HG02970 (cell line): ENCODE data around the gene PKD1L1.

Source experiments
- ATAC-seq: cut with Tn5 transposase; IDR thresholded peaks from one replicate; pipeline ENCODE4 v1.9.1; 2021; ENCODE audit warnings: mild to moderate bottlenecking, moderate library complexity, moderate number of reproducible peaks; ENCODE audit not compliant: unreplicated experiment, low FRiP score

The PKD1L1 gene

DNA sequence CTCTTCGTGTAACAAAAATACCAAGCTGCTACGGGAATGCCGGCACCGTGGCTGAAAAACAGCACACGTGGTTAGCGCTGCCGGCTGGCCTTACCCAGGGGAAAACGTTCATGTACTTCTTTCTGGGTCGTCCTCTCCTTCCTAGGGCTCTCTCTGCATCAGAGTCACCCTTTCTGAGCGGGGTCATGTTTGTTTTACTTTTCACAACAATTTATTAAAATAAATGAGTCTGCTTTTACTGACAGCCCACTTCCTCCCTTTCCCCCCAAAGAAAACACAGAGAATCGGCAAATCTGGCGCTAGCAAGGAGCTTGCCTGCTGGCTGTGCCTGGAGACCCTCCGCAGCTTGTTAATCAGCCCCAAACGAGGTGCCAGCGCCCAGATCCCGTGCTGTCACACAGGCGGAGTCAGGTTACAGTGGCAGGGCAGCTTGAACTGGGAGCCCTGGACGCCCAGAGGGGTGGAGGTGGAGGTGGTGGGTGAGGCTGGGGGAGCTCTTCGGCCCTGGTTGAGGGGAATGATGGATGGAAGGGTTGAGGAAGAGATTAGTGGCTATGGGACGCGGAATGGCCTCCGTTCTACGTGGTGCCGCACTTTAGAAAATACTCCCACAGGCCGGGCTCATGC, 204.2 kb downstream of the PKD1L1 start:
- ATAC-seq, result no peak

DNA sequence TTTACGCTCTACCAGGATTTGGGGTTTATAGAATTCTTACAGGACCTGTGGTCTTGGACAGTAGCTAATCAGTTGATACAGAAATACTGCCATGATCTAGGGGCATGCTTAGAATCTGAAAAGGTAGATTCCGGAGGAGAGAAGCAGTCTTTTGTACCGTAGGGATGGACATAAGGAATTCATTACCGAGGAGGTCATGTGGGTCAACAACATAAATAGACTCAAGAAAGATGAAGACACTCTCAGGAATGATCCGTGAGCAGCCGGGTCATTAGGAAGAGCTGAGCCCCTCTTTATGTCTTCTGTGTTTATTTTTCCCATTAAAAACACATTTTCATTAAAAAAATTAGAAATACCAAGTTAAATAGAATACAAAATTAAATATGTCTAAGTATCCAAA, 206.3 kb downstream of the PKD1L1 start:
- no peak for ATAC-seq

DNA sequence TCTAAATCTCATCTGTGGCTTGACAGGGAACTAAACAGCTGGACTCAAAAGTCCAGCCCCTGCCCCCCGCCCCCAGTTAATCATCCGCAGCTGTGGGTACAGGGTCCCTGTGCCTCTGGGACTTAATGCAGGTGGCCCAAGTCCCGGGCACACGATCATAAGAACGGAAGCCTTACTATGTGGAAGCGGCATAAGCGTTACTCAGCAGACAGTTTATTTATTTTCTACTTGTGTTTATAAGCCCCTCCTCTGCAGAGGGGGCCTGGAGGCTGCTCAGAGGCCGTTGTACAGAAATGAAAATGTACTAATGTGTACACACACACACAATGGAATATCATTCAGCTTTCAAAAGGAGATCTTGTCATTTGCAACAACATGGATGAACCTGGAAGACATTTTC, 208.4 kb downstream of the PKD1L1 start:
- no peak for ATAC-seq

DNA sequence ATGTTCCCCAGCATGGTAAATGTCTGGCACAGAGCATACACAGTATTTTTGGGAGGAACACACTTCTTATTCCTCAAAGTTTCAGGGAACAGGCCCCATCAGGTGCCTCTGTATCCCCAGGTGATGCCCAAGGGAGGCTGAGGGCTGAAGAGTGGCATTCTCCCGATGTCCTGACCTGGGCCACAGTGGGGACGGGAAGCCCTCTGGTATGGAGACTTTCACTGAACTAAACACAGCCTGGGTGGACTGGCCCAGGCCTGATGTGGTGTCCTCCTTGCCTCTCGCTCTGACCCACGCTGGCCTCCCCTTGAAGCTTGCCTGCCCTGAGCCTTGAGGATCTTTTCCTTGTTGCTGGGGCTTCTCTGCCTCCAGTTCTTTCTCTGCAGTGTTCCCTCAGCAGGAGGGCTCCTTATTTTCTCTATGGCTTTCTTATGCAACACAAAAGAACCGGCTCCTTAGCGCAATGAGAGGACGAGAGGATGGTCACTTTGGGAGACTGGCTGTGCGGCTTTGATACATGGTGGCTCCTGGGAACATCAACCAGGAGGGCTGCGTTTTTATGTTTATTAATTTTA, 208.9 kb downstream of the PKD1L1 start:
- no peak for ATAC-seq

DNA sequence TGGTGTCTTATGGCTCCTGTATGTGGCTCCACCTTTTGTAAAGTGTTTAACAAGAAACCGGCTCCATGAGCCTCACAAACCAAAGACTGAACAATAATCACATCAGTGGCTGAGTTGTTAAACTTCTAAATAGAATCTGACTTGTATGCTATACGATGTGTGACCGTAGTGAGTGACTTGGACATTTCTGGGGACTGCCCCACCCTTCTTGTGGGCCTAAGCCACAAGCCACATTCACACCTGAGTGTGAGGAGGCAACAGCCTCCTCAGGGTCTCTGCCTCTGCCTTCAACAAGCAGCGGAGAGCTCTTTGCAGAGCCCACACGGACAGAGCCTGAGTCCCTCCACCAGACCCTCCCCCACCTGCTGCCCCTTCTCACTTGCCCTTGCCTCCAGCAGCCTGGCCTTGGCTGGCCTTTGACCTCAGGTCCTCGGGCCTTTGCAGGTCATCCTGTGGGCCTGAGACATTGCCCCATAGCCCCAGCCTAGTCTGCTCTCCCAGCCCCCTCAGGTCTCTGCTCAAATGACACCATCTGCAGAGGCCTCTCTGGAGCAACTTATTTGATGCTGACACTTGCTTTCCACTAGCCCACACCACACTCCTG, 209.6 kb downstream of the PKD1L1 start:
- ATAC-seq, result no peak

DNA sequence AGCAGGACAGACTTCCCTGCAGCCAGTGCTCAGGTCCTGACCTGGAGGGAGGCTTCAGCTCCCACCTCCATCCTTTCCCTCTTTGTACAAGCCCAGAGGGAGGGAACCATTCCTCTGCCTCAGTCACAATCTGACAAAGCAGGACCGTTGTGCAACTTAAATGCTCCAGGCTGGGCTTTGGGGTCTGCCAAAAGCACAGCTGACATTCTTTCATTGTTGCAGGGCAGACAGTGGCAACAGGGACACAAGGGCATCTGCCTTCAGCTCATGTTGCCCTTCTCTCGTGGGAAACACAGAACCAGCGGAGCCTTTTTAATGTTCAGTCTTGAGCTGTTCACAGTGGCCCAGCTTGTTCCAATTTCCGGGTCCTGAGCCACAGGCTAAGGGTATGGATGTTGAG, 210.7 kb downstream of the PKD1L1 start:
- no peak for ATAC-seq

DNA sequence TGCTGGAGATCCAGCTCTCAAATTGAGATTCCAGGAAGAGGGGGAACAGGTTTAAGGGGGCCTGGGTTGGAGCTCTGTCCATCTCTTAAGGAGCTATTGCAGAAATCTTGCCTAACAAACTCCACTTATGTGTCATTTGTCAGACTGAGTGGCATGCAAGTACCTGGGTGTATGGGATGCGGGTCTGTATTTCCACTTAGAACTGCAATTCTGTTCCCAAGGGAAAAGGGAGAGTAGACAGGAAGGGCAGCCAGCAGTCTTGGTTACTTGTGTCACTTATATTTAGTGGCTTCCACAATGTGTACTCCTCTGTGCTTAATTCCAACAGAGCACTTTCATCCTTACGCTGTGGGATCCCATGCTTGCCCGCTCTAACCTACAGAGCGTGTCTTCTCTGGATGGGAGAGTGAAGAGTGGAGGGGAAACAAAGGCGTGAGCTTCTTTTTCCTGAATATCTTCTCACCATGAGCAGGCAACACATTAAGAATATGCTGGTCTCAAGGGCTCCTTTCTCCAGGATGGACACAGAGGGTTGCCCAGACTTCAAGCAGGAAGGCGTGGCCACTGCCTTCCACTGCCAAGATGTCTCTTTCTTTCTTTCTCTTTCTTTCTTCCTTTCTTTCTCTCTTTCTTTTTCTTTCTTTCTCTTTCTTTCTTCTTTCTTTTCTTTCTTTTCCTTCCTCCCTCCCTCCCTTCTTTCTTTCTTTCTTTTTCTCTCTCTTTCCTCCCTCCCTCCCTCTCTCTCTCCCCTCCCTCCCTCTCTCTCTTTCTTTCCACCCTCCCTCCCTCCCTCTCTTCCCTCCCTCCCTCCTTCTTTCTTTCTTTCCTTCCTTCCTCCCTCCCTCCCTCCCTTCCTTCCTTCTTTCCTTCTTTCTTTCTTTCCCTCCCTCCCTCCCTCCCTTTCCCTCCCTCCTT, 212.6 kb downstream of the PKD1L1 start:
- no peak for ATAC-seq

DNA sequence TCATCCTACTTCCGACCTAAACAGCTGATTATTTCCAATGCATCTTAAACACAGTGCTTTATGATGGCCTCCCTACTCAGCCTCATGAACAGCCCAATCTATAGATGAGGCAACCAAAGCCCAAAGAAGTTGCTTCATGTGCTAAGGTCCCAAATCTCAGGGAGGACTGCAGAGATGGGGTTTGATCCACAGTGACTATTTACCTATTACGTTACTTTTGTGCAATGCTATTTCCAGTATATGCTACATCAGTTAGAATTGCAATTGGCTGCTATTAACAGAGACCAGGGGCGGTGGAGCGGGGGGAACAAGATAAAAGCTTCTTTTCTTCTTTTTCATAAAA, 213.3 kb downstream of the PKD1L1 start:
- no peak for ATAC-seq

DNA sequence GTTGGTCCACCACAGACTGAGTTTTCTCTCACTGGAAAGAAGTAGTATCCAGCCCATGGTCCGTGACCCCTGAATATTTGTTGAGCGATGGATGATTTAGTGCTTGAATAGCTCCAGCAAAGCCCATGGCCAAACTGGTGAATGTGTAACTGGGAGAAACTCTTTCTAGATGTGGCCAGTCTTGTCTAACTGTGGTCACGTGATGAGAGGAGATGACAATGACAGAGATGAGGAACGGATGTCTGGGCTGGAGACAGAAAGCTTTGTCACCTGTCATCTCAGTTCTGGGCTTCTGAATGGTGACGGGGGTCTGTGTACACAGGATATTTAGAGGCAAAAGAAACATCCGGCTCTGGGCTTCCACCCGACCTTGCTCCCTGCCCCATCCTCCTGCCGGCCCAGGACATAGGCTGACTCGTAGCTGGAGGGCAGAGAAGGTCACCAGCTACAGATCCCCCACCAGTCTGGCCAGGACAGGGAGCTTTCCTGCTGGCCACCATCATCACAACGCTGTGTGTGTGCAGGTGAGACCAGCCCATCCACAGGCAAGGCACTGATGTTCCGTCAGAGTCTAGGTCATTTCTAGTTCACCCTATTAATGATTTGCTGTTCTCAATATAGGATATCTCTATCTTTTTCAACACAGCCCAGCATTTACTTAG, 213.8 kb downstream of the PKD1L1 start:
- ATAC-seq, result no peak

DNA sequence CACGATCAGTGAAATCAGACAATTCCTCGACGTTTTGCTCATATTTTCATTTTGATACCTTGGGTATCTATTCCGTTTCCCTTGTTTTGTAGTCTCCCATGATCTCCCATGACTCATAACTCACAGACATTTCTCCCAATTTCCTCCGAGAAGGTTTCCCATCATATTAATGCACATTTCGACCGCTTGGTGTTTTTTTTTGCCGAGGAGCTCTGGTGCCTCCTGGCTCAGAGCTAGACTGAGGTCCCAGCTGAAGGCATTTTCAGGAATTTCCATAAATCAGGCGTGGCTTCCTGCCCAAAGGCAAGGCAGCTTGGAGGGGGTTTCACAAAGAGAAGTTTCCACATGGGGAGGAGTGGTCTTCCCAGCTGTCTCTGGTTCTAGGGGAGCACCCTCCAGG, 218.1 kb downstream of the PKD1L1 start:
- no peak for ATAC-seq

DNA sequence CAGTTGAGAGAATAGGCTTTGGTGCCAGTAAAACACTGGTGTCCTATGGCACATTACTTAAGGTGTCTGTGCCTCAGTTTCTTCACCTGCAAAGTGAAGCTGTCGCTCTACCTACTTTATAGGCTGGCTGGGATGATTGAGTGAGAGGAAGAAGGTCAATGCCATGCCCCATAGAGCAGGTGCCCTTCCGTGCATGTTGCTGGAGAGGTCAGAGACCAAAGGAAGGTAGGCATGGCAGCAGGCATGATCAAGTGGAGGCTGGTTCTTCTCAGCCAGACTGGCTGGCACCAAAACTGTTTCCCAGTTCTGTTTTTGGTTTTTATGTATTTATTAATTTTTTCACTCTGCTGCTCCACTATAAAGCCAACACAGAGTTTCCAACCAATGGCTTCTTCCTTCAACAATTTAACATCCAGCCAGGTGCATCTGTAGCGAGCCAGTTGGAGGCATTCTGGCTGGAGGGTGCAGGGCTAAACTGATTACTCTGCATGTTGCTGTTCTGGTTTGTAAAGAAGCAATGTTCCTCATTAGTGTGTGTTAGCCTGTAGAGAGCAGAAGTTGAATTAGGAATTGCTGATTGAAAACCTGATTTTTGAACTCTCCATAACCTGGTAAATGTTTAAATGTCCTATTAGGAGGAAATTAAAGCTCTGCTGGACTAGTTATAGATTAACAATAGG, 222.1 kb downstream of the PKD1L1 start:
- no peak for ATAC-seq

DNA sequence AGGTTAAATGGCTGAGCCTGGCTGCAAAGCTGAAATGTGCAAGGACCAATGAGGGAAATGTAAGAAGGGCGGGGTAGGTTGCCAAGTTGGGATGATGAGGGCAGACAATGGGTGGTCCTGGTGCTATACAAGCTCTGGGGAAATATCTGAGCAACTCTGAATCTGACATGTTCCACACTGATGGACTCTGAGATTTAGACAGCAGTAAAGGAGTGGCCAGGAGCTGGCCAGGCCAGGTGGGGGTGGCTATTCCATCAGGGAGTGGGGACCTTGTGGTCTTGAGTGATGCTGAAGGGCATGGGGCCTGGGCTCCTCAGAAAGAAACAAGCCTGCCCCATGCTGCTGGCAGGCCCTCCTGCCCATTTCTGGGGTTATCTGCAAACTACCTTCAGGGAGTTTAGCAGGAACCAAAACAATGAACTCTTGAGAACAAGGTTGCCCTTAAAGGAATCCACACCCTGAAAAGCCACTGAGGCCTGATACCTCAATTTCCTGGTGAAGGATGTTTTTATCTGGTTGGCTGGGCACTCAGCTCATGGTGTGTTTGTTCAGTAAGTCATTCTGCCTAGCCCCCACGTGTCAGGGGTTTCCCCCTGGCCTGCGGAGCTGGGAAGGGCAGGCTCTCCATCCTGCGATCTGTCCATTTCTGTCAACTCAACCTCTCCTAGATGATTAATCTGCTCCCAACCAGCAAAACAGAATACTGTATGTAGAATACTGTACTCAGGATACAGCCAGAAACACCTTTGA, 223.1 kb downstream of the PKD1L1 start:
- no peak for ATAC-seq
